HG02840 (cell line): ENCODE data around the gene MRPS27.

Experiments
- ATAC-seq: cut with Tn5 transposase; IDR thresholded peaks from one replicate; pipeline ENCODE4 v1.9.1; 2021; ENCODE audit warnings: mild to moderate bottlenecking, moderate library complexity, moderate number of reproducible peaks; ENCODE audit not compliant: unreplicated experiment, low FRiP score

Gene MRPS27

GRCh38 chr5:72267685-72268084 lies 52.4 kb downstream of the MRPS27 start:
- no peak for ATAC-seq

GRCh38 chr5:72266862-72267261 lies 53.2 kb downstream of the MRPS27 start:
- ATAC-seq: no peak

DNA sequence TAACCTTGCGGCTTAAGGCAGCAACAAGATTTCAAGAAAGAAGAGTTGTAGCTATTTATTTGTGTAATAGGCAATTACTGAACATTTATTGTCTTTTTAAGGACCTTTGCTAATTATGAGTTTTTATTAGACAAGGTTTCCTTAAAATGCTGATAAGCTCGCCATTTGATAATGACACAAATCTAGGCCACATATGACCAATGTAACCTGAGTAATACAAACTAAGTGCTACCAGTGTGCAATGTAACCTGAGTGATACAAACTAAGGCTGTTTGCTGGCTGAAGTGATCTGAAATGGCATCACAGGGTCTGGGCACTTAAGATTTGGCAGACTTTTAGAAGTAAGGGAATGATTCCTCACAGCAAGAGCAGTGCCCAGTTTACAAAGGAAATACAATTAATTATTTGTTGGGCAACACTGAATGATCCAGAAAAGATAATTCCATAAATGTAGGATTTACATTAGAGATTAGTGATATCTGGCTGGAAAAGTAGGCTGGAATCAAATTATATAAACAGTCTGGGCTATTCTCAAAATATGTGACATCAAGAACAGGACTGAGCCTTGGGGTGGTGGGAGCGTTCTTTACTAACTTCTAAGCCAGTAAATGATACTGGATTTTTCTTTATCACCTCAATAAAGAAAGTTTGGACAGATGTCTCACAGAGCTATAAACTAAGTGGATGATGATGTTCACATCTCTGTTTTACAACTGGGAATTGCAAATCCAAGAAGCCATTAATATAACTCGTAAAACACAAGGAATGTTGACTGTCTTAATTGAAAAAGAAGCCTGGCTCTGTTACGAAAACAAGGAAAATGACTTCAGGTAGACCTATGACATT lies 54.8 kb downstream of the MRPS27 start:
- no peak for ATAC-seq

DNA sequence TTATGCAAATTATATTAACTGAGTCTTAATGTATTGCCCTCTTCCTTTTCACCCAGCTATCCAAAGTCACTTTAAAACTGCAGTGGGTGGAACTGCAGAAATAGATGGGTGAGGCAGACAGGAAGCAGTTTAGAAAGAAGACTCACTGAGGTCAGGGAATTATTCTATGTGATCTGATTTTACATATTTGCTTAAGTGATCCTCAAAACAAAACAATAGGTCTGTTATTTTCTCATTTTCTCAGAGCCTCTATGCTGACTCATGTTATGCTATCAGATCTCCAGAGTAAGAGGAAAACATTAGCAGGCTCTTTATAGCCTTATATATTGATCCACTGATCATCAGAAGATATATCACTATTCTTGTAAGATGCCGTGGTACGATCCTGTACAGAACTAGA lies 63.5 kb downstream of the MRPS27 start:
- no peak for ATAC-seq

GRCh38 chr5:72255670-72256069 lies 64.4 kb downstream of the MRPS27 start:
- ATAC-seq: no peak

DNA sequence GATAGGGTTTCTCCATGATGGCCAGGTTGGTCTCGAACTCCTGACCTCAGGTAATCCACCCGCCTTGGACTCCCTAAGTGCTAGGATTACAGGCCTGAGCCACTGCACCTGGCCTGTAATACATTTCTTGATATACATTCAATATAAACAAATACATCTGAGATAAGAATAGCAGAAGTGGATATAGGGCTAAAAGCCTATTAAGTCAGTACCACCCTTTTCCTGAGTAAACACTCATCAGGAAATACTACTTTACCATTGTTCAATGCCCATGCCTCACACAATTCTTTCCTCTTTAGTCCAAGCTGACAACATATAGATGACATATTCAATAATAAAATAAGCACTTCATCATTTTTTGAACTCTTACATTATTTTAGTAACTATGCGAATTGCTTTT lies 64.8 kb downstream of the MRPS27 start:
- no peak for ATAC-seq

GRCh38 chr5:72252574-72253155 lies 67.4 kb downstream of the MRPS27 start:
- ATAC-seq: no peak

GRCh38 chr5:72252008-72252407 lies 68.0 kb downstream of the MRPS27 start:
- no peak for ATAC-seq

- ATAC-seq: no peak
Measured at GRCh38 chr5:72251386-72251785, 68.7 kb downstream of the MRPS27 start.

DNA sequence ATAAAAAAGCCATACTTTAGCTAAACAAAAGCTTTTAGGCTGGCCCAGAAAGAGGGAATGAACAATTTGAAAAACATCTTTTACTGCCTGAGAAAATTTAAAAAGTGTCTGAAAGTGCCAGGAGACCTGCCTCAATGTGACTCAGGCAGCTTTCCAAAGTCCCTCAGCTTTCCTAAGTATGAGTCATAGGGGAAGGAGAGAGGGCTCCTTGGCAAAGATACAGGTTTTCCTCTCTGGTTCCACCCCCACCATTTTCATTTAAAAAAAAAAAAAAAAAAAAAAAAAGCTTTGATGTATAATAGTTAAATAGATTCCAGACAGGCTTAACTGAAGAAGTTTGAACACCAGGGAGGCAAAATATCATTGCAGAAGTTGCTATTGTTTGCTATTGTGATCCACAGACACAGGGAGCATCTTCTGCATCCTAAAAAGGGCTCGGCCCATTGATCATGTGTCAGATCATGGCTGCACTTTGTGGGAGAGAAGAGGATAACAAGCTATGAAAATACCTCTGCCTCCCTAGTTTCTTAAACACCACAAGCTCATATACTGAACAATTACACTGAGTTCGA lies 71.5 kb downstream of the MRPS27 start:
- ATAC-seq: no peak

DNA sequence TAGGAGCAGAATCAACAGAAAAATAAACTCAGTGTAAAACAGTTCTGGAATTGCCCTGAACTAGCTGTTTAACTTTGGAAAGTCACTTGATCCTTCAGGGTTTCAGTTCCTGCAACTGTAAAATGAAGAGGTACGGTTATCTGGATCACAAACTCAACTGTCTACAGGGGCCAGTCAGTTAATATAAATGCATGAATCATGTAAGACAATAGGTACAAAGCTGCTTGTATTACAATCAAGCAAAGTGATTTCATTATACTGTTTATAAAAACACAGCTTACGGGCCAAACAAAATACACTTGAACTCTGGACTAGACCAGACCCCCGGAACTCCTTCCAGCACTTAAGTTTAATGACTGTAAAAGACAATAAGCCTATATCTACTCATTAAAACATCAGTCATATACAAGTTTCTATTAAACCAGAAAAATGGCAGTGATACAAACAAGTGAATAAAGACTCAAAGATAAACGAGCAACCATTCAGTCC lies 73.0 kb downstream of the MRPS27 start:
- ATAC-seq: no peak

GRCh38 chr5:72245951-72246532 lies 74.0 kb downstream of the MRPS27 start:
- no peak for ATAC-seq

DNA sequence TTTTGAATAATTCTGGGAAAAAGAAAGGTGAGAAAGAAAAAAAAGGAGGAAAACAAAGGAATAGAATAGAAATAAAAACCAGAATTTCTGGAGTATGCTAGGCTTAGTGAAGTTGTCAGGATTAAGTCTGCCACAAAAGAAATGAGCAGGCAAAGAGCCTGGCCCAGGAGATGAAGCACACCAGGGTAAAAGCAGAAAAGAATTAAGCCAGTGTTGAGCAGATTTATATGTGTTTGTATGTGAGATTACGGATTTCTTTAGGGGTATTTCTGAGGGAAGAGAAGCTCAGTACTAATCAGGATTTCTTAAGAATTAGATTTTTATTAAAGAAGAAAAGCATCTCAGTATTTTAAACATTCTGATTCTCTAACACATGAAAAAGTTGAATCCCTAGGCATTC lies 74.5 kb downstream of the MRPS27 start:
- no peak for ATAC-seq

DNA sequence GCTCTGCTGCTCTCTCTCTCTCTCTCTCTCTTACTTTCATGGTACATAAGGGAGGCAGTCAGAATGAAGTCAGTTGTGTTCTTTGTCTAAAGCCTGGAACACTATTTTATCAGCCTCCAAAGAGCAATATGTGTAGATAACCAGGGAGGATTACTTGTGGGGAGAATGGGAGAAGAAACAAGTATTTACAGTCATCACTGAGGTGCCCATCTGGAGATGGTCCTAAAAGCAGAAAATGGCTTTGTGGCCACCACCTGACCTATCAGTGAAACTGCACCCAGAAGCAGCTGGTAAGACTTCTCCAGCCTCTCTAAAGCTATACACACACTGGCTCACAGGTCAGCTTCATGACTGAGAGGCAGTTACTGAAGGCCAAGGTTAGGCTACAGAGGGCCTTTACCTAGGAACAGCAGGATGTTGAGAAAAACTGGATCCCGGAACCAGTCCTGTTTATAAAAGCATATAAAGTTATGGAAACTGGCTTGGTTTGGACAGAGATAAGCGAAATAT lies 75.1 kb downstream of the MRPS27 start:
- peak; percentile 62 for ATAC-seq

- ATAC-seq: no peak
Measured at GRCh38 chr5:72243706-72244105, 76.3 kb downstream of the MRPS27 start.

DNA sequence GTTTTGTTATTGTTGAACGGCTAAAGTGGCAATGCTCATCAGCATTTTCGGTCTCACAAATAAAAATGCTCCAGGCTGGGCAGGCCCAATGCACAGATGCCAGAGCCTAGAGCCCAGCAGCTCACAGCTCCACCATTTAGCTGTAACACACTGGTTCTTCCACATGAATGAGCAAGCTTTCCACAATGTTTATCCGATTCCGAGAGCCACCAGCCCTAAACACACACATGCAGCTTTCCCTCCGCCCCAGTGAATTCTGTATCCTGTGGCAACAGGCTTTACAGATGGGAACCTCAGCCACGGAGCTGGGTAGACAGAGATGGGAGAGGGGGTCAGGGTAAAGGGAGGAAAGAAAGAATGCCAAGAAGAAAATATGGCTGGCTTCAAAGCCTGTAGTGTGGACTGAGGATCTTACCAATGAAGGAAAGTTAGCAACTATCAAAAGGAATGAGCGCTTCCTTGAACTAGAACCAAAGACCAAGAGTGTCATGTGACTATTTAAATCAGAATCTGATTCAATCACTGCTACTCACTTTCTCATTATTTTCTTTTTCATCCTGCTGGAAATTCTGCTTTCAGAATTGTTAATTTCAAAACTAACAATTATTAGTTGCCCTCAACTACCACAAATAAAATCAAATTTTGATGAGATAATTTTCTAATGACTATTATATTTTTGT lies 77.1 kb downstream of the MRPS27 start:
- ATAC-seq: no peak

GRCh38 chr5:72241346-72242003 lies 78.6 kb downstream of the MRPS27 start:
- no peak for ATAC-seq

DNA sequence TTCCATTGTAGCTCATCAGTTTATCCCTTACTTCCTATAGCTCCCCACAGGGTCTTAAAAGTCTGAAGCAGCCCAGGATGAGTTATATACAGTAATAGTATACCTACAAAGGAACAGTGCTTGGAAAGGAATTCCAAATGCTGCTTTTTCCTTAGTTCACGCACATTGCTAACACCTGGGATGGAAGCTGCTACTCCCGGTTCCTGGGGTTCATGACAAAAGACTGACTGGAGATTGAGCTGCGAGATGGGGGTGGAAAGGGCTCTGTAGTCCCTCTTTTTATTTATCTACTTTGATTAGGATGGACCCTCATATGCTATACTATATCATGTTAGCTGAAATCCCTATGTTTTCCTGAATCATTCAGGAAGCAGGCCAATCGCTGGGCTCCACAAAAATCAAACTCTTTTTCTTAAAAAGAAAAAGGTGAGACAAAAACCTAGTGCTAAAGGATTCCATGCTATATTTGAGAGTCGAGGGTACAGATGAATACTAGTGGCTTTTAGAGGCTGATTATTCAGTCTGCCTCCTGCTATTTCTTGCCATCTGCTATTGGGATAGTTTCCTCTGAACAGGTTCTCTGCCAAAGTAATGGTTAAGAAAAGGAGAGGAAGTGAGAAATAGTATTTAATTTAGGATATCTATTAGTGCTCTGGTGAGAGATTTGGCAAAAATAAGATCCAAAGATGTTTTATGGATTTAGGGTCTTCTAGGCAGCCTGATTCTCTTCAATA lies 81.2 kb downstream of the MRPS27 start:
- ATAC-seq: no peak

DNA sequence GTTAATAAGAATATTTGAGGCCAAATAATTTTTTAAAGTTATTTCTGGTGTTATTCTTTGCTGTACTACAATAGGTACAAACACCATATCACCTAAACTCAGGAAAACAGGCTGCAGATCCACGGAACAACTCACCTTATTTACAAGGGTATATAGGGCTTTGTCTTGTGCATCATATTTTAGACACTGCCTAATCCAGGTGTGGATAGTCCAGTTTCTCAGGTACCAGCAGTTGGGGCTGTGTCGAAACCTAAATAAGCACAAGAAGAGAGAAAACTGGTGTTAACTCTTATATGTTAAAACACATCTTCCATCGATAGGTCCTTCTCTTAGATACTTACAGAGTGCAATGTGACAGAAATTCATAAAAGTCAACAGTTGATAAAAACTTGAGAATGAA lies 82.2 kb downstream of the MRPS27 start:
- ATAC-seq: no peak
